Measurements from ENCODE around the gene IPO7. TPM values are rescaled to one million over a fixed set of nuclear protein-coding genes. Genes with fewer than 3 reads are reported as not detected.
A peak's percentile ranks its signal among the peaks of the same experiment; 100 is the strongest.

The IPO7 gene
- total RNA-seq, 1 donor from 2014 or later, result 113 TPM

DNA sequence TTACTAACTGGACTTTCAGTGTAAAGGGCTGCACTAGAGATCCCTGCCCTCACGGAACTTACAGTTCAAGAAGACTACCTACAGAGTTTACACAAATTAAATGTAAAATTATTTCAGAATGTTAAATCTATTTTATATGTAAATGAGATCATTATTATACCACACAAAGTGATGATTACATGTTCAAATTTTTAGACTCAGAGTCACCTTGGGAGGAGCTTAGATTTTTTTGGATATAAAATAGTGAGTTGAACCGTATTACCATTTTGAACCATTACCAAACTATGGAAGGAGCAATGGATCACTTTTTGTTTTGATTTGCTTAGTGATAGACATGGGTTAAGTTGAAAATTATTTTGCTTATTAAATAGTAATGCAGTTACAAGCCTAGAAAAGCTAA is 1.6 kb downstream of the IPO7 start:
- Mint-ChIP-seq H3K4me1 (ENCODE audit: low read depth) (peaks cover 39% of the 10 kb centered on the region), H3K27me3 (ENCODE audit: low read depth) (no peaks in the 10 kb centered on the region), H3K9me3 (ENCODE audit: low read depth) (no peaks in the 10 kb centered on the region), H3K4me3 (ENCODE audit: unreplicated experiment) (peak overlapping the region; percentile 92), H3K36me3 (ENCODE audit: low read depth) (no peaks in the 10 kb centered on the region), H3K27ac (ENCODE audit: unreplicated experiment) (peak overlapping the region; percentile 95)
- no peak for DNase-seq (ENCODE audit: low spot score)
- TF ChIP-seq, protein P1, sequence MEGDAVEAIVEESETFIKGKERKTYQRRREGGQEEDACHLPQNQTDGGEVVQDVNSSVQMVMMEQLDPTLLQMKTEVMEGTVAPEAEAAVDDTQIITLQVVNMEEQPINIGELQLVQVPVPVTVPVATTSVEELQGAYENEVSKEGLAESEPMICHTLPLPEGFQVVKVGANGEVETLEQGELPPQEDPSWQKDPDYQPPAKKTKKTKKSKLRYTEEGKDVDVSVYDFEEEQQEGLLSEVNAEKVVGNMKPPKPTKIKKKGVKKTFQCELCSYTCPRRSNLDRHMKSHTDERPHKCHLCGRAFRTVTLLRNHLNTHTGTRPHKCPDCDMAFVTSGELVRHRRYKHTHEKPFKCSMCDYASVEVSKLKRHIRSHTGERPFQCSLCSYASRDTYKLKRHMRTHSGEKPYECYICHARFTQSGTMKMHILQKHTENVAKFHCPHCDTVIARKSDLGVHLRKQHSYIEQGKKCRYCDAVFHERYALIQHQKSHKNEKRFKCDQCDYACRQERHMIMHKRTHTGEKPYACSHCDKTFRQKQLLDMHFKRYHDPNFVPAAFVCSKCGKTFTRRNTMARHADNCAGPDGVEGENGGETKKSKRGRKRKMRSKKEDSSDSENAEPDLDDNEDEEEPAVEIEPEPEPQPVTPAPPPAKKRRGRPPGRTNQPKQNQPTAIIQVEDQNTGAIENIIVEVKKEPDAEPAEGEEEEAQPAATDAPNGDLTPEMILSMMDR (IDR thresholded peaks at IDR 0.05), result no peak

DNA sequence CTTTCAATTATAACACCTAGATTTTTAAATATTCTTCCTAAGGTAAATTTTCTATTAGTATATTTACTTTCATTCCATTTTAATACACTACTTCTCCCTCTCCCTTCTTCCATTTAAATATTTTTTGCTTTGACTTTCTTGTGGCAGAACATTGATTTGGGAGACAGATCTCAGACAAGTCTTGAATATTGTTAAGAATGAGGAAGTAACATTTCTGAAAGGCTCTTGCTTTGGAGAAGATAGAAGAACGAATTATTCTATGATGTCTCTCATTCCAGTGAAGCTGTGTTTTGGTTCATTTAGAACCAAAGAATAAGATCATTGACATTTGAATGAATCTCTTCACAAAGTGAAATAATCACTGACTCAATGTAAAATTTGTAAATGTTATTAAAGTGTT is 2.4 kb downstream of the IPO7 start:
- peak overlapping the region; percentile 29 for H3K27ac Mint-ChIP-seq (ENCODE audit: unreplicated experiment)
- TF ChIP-seq, protein P1 (IDR thresholded peaks at IDR 0.05), result no peak
- DNase-seq (ENCODE audit: low spot score), result no peak

DNA sequence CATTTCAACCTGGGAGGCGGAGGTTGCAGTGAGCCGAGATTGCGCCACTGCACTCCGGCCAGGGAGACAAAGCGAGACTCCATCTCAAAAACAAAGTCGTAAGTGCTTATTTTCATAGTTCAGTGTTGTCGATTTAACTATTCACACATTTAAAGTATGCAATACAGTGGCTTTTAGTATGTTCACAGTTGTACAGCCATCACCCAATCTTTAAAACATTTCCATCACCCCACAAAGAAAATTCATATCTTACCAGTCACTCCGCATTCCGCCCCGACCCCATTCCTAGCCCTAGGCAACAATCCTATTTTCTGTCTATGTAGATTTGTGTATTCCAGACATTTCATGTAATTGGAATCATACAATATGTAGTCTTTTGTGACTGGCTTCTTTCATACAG is 11.9 kb downstream of the IPO7 start:
- TF ChIP-seq, protein P1 (IDR thresholded peaks at IDR 0.05), result no peak
- Mint-ChIP-seq H3K27ac (ENCODE audit: unreplicated experiment) (peak overlapping the region; percentile 35), H3K4me1 (ENCODE audit: low read depth) (peaks cover 45% of the 10 kb centered on the region), H3K9me3 (ENCODE audit: low read depth) (no peaks in the 10 kb centered on the region), H3K36me3 (ENCODE audit: low read depth) (peaks cover 3% of the 10 kb centered on the region), H3K27me3 (ENCODE audit: low read depth) (no peaks in the 10 kb centered on the region), H3K4me3 (ENCODE audit: unreplicated experiment) (no peak overlapping the region)
- DNase-seq (ENCODE audit: low spot score), result no peak

More for the DNA sequence above, 2.4 kb downstream of the IPO7 start:
- Mint-ChIP-seq H3K36me3 (ENCODE audit: low read depth) (no peaks in the 10 kb centered on the region), H3K27me3 (ENCODE audit: low read depth) (no peaks in the 10 kb centered on the region), H3K9me3 (ENCODE audit: low read depth) (no peaks in the 10 kb centered on the region), H3K4me1 (ENCODE audit: low read depth) (peaks cover 38% of the 10 kb centered on the region), H3K4me3 (ENCODE audit: unreplicated experiment) (peak overlapping the region; percentile 1)

DNA sequence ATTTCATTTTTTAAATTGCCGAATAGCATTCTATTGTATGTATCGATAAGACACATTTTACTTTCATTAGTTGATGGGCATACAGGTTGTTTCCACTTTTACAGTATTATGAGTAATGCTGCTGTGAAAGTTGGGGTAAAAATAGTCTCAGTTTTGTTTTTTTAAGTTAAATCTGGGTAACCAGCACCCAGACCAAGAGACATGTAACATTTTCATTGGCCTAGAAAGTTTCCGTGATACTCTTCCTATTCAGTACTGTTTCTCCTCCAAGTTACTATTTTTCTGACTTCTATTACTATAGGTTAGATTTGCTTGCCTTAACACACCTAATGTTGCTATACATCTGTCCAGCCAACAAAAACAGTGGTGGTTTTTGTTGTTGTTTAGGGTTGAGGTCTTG is 12.3 kb downstream of the IPO7 start:
- H3K36me3 Mint-ChIP-seq (ENCODE audit: low read depth), result peaks cover 3% of the 10 kb centered on the region
- peaks cover 45% of the 10 kb centered on the region for H3K4me1 Mint-ChIP-seq (ENCODE audit: low read depth)
- TF ChIP-seq, protein P1 (IDR thresholded peaks at IDR 0.05), result no peak
- peak overlapping the region; percentile 35 for H3K27ac Mint-ChIP-seq (ENCODE audit: unreplicated experiment)
- DNase-seq (ENCODE audit: low spot score), result no peak
- no peak overlapping the region for H3K4me3 Mint-ChIP-seq (ENCODE audit: unreplicated experiment)
- no peaks in the 10 kb centered on the region for H3K9me3 Mint-ChIP-seq (ENCODE audit: low read depth)
- no peaks in the 10 kb centered on the region for H3K27me3 Mint-ChIP-seq (ENCODE audit: low read depth)

DNA sequence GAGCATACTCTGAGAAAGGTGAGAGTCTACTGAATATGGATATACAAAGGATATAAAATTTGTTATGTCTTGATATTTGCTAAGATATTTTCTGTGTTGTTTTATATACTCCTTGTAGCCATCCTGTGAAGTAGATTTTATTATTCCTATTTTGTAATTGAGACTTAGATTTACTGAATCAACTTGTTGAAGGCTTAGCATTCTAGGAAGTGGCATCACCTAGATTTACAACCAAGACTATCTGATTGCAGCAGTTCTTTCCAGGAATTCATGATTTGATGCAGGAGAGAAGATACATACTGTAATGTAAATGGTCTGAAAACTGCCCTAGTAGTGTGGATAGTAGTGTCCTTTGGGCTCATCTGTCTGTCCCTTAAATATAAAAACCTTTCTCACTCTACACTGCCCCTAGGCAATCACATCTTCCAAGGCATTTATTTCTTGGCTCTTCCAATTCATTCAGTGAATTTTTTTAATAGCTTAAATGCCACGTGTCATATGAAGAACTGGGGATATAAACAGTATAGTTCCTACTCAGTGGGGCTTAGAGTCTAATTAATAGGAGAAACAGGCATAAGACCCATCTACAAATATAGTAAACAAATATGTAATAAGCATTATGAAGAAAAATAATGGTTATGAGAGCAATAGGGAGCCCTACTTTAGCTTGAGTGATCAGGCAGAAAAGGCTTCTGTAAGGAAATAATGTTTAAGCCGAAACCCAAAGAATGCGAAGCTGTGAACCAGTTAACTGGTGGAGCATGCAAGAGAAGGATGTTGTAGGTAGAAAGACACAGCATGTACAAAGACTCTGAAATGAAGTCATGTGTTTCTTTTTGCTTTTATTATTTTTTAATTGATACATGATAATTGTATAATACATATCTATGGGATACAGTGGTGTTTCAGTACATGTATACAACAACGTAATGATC is 13.6 kb downstream of the IPO7 start:
- H3K27ac Mint-ChIP-seq (ENCODE audit: unreplicated experiment), result peak overlapping the region; percentile 78
- no peaks in the 10 kb centered on the region for H3K9me3 Mint-ChIP-seq (ENCODE audit: low read depth)
- no peak for DNase-seq (ENCODE audit: low spot score)
- H3K4me3 Mint-ChIP-seq (ENCODE audit: unreplicated experiment), result no peak overlapping the region
- peaks cover 3% of the 10 kb centered on the region for H3K36me3 Mint-ChIP-seq (ENCODE audit: low read depth)
- peaks cover 48% of the 10 kb centered on the region for H3K4me1 Mint-ChIP-seq (ENCODE audit: low read depth)
- H3K27me3 Mint-ChIP-seq (ENCODE audit: low read depth), result no peaks in the 10 kb centered on the region
- TF ChIP-seq, protein P1 (IDR thresholded peaks at IDR 0.05), result peak; percentile 19

Measured in chondrocyte (in vitro differentiated cells).